ENCODE data around the gene FSCN2. TPM values are rescaled to one million over a fixed set of nuclear protein-coding genes. Genes with fewer than 3 reads are reported as not detected.

The FSCN2 gene
- polyA plus RNA-seq, 1 of the 3 experiments (the other 2 are of a cell fraction): 2.1 TPM

DNA sequence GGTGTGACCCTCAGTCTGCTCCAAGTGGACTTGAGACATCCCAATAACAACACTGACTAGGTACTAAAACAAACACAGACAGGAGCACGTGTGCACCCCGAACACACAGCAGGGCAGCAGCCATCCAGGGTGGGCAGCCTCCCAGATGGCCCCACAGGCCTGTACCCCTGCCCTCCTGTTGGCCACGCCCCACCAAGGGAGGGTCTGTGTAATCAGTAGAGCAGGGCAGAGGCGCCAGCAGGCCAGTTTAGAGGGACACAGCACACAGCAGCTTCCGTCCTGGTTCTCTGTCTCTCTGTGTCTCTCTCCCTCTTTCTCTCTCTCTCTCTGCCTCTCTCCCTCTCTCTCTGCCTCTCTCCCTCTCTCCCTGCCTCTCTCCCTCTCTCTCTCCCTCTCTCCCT lies 37.0 kb upstream of the FSCN2 start:
- 54% methylated on average over 5 of the region's 5 CpGs for WGBS (ENCODE audit: low lambda C conversion rate)
- Histone ChIP-seq H3K9me2 (no peaks in the 10 kb centered on the region), H3K4me3 (ENCODE audit: low read depth in 2 of 2, low read length in 1 of 2) (no peak overlapping the region), H3K4me1 (ENCODE audit: control insufficient read depth in 1 of 2, insufficient read depth in 2 of 2, low read depth in 1 of 2, low read length in 1 of 2) (peaks cover 6 to 15% of the 10 kb centered on the region in 2 experiments; a peak in 2 of 4 replicates), H3K27ac (ENCODE audit: low read depth in 2 of 2, low read length in 1 of 2) (no peak overlapping the region), H3K36me3 (replicated peaks in 1 of 2; ENCODE audit: control insufficient read depth in 1 of 2, insufficient read depth in 2 of 2, low read length in 1 of 2) (no peaks in the 10 kb centered on the region), H3K79me2 (ENCODE audit: insufficient read depth) (no peaks in the 10 kb centered on the region), H3K9ac (no peak overlapping the region), H3K9me3 (no peaks in the 10 kb centered on the region), H3K4me2 (no peak overlapping the region), H2AFZ (ENCODE audit: low read depth) (no peak overlapping the region), H3K27me3 (ENCODE audit: insufficient read depth) (no peaks in the 10 kb centered on the region), H4K20me1 (ENCODE audit: insufficient read depth) (no peaks in the 10 kb centered on the region), H3F3A (replicated peaks; ENCODE audit: insufficient read depth) (peaks cover 11% of the 10 kb centered on the region)
- TF ChIP-seq RXRA (IDR thresholded peaks at IDR 0.05; ENCODE audit: borderline replicate concordance, low read depth): no peak
- TF ChIP-seq MXI1 (IDR thresholded peaks at IDR 0.05; ENCODE audit: low read depth, low read length): no peak
- TF ChIP-seq, protein P1, sequence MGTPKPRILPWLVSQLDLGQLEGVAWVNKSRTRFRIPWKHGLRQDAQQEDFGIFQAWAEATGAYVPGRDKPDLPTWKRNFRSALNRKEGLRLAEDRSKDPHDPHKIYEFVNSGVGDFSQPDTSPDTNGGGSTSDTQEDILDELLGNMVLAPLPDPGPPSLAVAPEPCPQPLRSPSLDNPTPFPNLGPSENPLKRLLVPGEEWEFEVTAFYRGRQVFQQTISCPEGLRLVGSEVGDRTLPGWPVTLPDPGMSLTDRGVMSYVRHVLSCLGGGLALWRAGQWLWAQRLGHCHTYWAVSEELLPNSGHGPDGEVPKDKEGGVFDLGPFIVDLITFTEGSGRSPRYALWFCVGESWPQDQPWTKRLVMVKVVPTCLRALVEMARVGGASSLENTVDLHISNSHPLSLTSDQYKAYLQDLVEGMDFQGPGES (IDR thresholded peaks at IDR 0.05; ENCODE audit: low read depth, low read length): no peak
- no peak for TF ChIP-seq TAF1 (IDR thresholded peaks at IDR 0.05; ENCODE audit: borderline replicate concordance, low read depth, low read length)
- ChIA-PET POLR2A (interaction anchor here (1.5 kb wide), 1 partner anchor 17 kb away, joined by 3 read pairs; no protein-coding TSS in a partner anchor), CTCF (interaction anchor here (0.7 to 3.3 kb wide), 6 partner anchors 11 to 238 kb away, joined by 3 to 10 read pairs (median 6); no protein-coding TSS in a partner anchor)
- DNase-seq: no peak

DNA sequence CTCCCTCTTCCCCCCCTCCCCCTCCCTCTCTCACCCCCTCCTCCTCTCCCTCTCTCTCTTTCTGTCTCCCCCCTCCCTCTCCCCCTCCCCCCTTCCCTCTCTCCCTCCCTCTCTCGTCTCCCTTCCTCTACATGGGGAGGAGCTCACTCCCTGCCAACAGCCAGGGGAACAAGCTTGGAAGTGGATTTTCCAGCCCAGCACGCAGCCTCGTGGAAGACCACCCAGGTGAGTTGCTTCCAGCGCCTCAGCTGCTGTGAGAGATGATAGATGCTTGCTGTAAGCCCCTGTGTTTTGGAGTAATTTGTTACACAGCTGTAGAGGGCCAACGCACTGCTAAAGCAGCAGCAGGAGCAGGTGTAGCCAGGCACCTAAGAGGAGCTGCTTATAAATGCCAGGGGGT lies 36.4 kb upstream of the FSCN2 start:
- Histone ChIP-seq H3K9ac (no peak overlapping the region), H3K4me2 (no peak overlapping the region)
- POLR2A ChIA-PET: interaction anchor here (1.5 kb wide), 1 partner anchor 16 kb away, joined by 3 read pairs; no protein-coding TSS in a partner anchor

More for the DNA sequence above, 36.4 kb upstream of the FSCN2 start:
- DNase-seq: no peak
- Histone ChIP-seq H3K27me3 (ENCODE audit: insufficient read depth) (no peaks in the 10 kb centered on the region), H3K4me3 (ENCODE audit: low read depth in 2 of 2, low read length in 1 of 2) (no peak overlapping the region), H4K20me1 (ENCODE audit: insufficient read depth) (no peaks in the 10 kb centered on the region), H2AFZ (ENCODE audit: low read depth) (no peak overlapping the region), H3K9me3 (no peaks in the 10 kb centered on the region), H3K27ac (ENCODE audit: low read depth in 2 of 2, low read length in 1 of 2) (no peak overlapping the region), H3K9me2 (no peaks in the 10 kb centered on the region), H3F3A (replicated peaks; ENCODE audit: insufficient read depth) (peaks cover 5% of the 10 kb centered on the region), H3K79me2 (ENCODE audit: insufficient read depth) (no peaks in the 10 kb centered on the region), H3K4me1 (ENCODE audit: control insufficient read depth in 1 of 2, insufficient read depth in 2 of 2, low read depth in 1 of 2, low read length in 1 of 2) (peaks cover 6 to 15% of the 10 kb centered on the region in 2 experiments; a peak in 2 of 4 replicates), H3K36me3 (replicated peaks in 1 of 2; ENCODE audit: control insufficient read depth in 1 of 2, insufficient read depth in 2 of 2, low read length in 1 of 2) (no peaks in the 10 kb centered on the region)
- CTCF ChIA-PET: interaction anchor here (0.6 to 2.5 kb wide), 7 partner anchors 8 to 239 kb away, joined by 3 to 9 read pairs (median 4); no protein-coding TSS in a partner anchor
- TF ChIP-seq, protein P2, sequence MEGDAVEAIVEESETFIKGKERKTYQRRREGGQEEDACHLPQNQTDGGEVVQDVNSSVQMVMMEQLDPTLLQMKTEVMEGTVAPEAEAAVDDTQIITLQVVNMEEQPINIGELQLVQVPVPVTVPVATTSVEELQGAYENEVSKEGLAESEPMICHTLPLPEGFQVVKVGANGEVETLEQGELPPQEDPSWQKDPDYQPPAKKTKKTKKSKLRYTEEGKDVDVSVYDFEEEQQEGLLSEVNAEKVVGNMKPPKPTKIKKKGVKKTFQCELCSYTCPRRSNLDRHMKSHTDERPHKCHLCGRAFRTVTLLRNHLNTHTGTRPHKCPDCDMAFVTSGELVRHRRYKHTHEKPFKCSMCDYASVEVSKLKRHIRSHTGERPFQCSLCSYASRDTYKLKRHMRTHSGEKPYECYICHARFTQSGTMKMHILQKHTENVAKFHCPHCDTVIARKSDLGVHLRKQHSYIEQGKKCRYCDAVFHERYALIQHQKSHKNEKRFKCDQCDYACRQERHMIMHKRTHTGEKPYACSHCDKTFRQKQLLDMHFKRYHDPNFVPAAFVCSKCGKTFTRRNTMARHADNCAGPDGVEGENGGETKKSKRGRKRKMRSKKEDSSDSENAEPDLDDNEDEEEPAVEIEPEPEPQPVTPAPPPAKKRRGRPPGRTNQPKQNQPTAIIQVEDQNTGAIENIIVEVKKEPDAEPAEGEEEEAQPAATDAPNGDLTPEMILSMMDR (IDR thresholded peaks at IDR 0.05): no peak
- no peak for TF ChIP-seq RFX5 (IDR thresholded peaks at IDR 0.05; ENCODE audit: low read length)
- no peak for TF ChIP-seq MEF2A (IDR thresholded peaks at IDR 0.05; ENCODE audit: borderline replicate concordance, low read depth)
- WGBS (ENCODE audit: low lambda C conversion rate): 56% methylated on average over 5 of the region's 5 CpGs

Measured in SK-N-SH (cell line).